GM19193 (cell line): ENCODE results near the gene SPC24.

Experiments used
- POLR2A ChIP-seq: IDR thresholded peaks from 4 replicates; pipeline ENCODE4 v1.6.1; 2011; ENCODE audit not compliant: insufficient read depth, insufficient read length; ENCODE audit errors: extremely low read depth

SPC24 gene

DNA sequence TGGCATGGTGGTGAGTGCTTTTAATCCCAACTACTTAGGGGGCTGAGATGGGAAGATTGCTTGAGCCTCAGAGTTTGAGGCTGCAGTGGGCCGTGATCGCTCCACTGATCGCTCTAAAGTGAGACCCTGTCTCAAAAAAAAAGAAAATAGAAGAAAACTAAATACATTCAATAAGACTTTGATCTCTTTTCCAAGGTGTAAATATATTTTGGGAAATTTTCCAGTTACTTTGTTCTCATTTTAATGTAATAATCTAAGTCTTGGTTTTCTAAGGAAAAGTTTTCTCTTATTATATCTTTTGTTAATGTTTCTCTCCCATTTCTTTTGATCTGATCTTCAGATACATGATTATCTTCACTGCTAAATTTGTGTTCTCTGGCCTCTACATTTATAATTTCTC lies 56.7 kb downstream of the SPC24 start:
- TF ChIP-seq POLR2A, result no peak

DNA sequence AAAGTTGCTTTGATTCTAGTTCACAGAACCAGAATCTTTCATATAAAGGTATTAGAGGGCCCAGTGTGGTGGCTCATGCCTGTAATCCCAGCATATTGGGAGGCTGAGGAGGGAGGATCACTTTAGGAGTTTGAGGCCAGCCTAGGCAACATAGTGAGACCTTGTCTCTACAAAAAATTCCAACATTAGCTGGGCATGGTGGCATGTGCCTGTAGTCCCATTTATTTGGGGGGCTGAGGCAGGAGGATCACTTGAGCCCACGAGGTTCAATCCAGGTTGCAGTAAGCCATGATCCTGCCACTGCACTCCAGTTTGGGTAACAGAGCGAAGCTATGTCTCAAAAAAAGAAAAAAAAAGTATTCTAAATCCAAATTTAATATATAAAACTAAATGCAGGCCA lies 57.3 kb downstream of the SPC24 start:
- no peak for TF ChIP-seq POLR2A

DNA sequence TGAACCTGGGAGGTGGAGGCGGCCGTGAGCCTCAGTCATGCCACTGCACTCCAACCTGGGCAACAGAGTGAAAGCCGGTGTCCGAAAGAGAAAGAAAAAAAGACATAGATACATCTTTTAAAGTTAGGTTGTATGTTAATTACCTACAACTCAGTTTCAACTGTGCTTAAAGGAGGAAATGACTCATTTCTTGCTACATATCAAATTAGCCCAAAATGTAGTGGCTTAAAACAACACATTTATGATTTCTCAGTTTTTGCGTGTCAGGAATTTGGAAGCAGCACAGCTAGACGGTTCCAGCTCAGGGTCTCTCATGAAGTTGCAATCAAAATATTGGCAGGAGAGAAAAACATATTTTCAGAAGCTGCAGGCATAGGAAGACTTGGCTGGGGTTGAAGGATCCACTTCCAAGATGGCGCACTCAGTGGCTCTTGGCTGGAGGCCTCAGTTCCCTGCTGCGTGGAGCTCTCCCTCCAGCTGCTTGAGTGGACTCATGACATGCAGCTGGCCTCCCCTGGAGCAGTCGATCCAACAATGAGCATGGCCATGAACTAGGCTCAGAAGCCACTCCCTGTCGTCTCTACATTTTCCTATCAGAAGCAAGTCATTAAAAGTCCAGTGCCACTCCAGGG lies 59.3 kb downstream of the SPC24 start:
- no peak for TF ChIP-seq POLR2A
